WI38 (cell line): ENCODE data around the gene RPL37.
"Not testable (repeated sequence)": the region's sequence is repeated elsewhere in the genome, so short reads cannot be mapped to it uniquely, and the experiment has no call there.

Experiments used
- H3K4me3 ChIP-seq: 2 replicates; pipeline ENCODE4 v1.5.1; 2011; ENCODE audit warnings: low read depth, mild to moderate bottlenecking, control low read depth, low read length
- TF ChIP-seq, protein P1 (sequence below): IDR thresholded peaks from 2 replicates; pipeline ENCODE4 v1.5.1; 2012; ENCODE audit warnings: low read depth, mild to moderate bottlenecking, control low read depth, low read length

RPL37 gene

GRCh38 chr5:40826489-40827187 lies 8.4 kb downstream of the RPL37 start:
- TF ChIP-seq, protein P1, sequence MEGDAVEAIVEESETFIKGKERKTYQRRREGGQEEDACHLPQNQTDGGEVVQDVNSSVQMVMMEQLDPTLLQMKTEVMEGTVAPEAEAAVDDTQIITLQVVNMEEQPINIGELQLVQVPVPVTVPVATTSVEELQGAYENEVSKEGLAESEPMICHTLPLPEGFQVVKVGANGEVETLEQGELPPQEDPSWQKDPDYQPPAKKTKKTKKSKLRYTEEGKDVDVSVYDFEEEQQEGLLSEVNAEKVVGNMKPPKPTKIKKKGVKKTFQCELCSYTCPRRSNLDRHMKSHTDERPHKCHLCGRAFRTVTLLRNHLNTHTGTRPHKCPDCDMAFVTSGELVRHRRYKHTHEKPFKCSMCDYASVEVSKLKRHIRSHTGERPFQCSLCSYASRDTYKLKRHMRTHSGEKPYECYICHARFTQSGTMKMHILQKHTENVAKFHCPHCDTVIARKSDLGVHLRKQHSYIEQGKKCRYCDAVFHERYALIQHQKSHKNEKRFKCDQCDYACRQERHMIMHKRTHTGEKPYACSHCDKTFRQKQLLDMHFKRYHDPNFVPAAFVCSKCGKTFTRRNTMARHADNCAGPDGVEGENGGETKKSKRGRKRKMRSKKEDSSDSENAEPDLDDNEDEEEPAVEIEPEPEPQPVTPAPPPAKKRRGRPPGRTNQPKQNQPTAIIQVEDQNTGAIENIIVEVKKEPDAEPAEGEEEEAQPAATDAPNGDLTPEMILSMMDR, result no peak
- no peak overlapping the region for H3K4me3 ChIP-seq

DNA sequence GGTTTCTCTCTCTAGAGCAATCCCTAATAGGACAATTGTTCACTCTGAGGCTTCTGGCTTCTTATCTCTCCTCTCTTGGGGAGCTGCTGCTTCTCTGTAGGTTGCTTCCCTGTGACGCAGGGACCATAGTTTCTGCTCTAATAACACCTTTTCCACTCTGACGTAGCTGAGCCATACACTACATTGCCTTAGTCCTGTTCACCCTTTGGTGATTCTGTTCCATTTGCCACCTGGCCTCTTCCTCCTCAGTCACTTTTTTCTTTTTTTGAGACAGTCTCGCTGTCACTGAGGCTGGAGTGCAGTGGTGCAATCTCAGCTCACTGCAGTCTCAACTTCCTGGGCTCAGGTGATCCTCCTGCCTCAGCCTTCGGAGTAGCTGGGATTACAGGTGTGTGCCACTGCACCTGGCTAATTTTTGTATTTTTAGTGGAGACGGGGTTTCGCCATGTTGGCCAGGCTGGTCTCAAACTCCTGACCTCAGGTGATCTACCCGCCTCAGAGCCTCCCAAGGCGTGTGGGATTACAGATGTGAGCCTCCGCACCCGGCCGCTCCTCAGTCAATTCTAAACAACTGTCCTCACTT lies 9.5 kb downstream of the RPL37 start:
- H3K4me3 ChIP-seq, result not testable (repeated sequence)

DNA sequence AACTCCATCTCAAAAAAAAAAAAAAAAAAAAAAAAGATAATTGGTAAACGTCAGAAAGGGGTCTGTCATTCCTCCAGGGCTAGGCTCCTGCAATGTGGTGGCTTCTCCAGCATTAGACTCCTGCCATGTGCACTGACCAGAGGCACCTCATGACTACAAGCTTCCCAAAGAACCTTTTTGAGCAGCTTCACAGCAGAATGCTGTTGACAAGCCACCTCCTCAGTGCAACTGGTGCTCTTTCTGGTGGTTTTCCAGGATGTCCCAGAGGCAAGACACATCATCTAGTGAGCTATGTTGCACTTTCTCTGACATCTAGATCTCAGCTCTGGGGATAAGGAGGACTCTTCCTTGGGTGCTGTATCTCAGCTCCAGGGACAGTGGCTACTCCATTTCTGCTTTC lies 11.6 kb downstream of the RPL37 start:
- no peak overlapping the region for H3K4me3 ChIP-seq
- TF ChIP-seq, protein P1, result no peak

- TF ChIP-seq, protein P1, result no peak
- H3K4me3 ChIP-seq, result no peak overlapping the region
Observed at GRCh38 chr5:40813698-40814281, 21.2 kb downstream of the RPL37 start.

DNA sequence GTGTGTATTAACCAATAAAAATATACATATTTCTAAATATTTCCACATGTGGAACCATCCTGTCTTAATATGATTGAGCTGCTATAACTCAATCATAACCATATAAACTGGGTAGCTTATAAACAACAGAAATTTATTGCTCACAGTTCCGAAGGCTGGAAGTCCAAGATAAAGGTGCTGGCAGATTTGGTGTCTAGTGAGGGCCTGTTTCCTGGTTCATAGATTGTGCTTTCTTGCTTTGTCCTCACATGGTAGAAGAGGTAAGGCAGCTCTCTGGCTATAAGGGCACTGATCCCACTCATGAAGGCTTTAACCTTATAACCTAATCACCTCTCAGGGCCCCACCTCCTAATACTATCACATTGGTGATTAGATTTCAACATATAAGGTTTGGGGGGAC lies 22.9 kb downstream of the RPL37 start:
- H3K4me3 ChIP-seq, result no peak overlapping the region
- TF ChIP-seq, protein P1, result no peak

GRCh38 chr5:40801771-40802562 lies 33.1 kb downstream of the RPL37 start:
- H3K4me3 ChIP-seq, result no peak overlapping the region
- TF ChIP-seq, protein P1, result no peak

DNA sequence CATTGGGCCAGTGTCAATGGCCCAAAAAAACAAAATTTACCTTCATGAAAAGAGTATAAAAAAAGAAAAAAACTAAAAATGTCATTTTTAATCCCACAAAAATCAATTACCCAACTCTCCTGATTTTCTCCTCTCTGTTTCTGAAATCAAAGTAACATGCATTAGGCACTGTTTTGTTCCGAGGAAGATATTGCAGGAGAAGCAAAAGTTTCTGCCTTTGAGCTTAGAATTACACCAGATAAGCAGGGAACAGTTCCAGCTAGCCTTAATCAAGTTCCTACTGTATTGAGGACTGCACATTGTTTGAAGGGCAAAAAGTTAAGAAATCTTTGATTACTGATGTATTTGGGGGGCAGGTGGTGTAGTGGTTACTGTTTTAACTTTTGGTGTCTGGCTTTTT lies 35.8 kb downstream of the RPL37 start:
- TF ChIP-seq, protein P1, result no peak
- peak overlapping the region; percentile 93 for H3K4me3 ChIP-seq
